ENCODE results near the gene UACA. TPM values are rescaled to one million over a fixed set of nuclear protein-coding genes. Genes with fewer than 3 reads are reported as not detected.
"Not testable (repeated sequence)": the region's sequence is repeated elsewhere in the genome, so short reads cannot be mapped to it uniquely, and the experiment has no call there.

The UACA gene
- total RNA-seq, 1 experiment from 2014 or later, result 38.0 TPM

GRCh38 chr15:70664494-70664893 is 98.9 kb downstream of the UACA start:
- Histone ChIP-seq H2BK5ac (ENCODE audit: insufficient read length, low read length) (no peak overlapping the region), H3T11ph (ENCODE audit: low read length) (no peak overlapping the region), H3K14ac (ENCODE audit: insufficient read depth, low read length) (no peak overlapping the region), H3K23me2 (ENCODE audit: insufficient read length, low read depth, low read length, poor library complexity, severe bottlenecking) (no peaks in the 10 kb centered on the region), H2BK12ac (ENCODE audit: insufficient read length, low read depth, low read length) (no peak overlapping the region), H3K79me2 (ENCODE audit: insufficient read depth, low read length) (no peaks in the 10 kb centered on the region), H4K8ac (replicated peaks; ENCODE audit: insufficient read length, low read depth, low read length) (no peak overlapping the region), H2BK15ac (ENCODE audit: low read depth, low read length) (no peak overlapping the region), H3K9me3 (ENCODE audit: control insufficient read depth, low read depth, low read length) (no peaks in the 10 kb centered on the region), H3K23ac (ENCODE audit: insufficient read length, low read depth, low read length) (no peak overlapping the region), H2BK120ac (ENCODE audit: low read depth, low read length, poor library complexity, severe bottlenecking) (no peak overlapping the region), H3K27me3 (ENCODE audit: insufficient read depth, low read length) (no peaks in the 10 kb centered on the region), H2BK20ac (ENCODE audit: low read depth, low read length, poor library complexity, severe bottlenecking) (no peak overlapping the region), H3K9ac (ENCODE audit: extremely low read depth, insufficient read length, low read length) (no peak overlapping the region), H2AK5ac (ENCODE audit: insufficient read length, low read length) (no peak overlapping the region), H4K91ac (ENCODE audit: insufficient read length, low read depth, low read length) (no peak overlapping the region), H3K56ac (ENCODE audit: insufficient read length, low read depth, low read length) (no peak overlapping the region), H3K4me1 (ENCODE audit: insufficient read depth, low read length) (no peaks in the 10 kb centered on the region; the same call in 1 of the 2 replicates), H3K4me2 (ENCODE audit: insufficient read depth, insufficient read length, low read length) (no peak overlapping the region), H3K18ac (ENCODE audit: insufficient read length, low read depth, low read length) (no peak overlapping the region), H2AFZ (ENCODE audit: low read length) (no peak overlapping the region), H4K5ac (ENCODE audit: insufficient read length, low read depth, low read length) (no peak overlapping the region), H3K27ac (ENCODE audit: insufficient read length, low read depth, low read length) (no peak overlapping the region), H3K4ac (ENCODE audit: low read depth, low read length) (no peak overlapping the region), H3K79me1 (ENCODE audit: insufficient read depth, low read depth, low read length, poor library complexity, severe bottlenecking) (no peaks in the 10 kb centered on the region), H4K20me1 (ENCODE audit: control insufficient read depth, insufficient read depth, insufficient read length) (no peaks in the 10 kb centered on the region)
- no peak for TF ChIP-seq CTCF (conservative IDR thresholded peaks at IDR 0.05)
- no peak overlapping the region for H3K27ac Mint-ChIP-seq
- H3K27me3 Mint-ChIP-seq (ENCODE audit: low read depth), result no peaks in the 10 kb centered on the region
- no CpG with 5 or more reads among the region's 4 CpGs for WGBS (ENCODE audit: extremely low coverage, insufficient read length, low lambda C conversion rate)
- H3K4me1 Mint-ChIP-seq, result peaks cover 10 to 11% of the 10 kb centered on the region in 2 experiments
- no peak for DNase-seq
- no peak overlapping the region for H3K4me3 Mint-ChIP-seq
- no peaks in the 10 kb centered on the region for H3K9me3 Mint-ChIP-seq
- peaks cover 0 to 4% (median 0%) of the 10 kb centered on the region in 3 experiments; a peak in 5 of 7 replicates for H3K36me3 Mint-ChIP-seq (ENCODE audit: insufficient read depth in 1 of 3, low read depth in 3 of 3)

DNA sequence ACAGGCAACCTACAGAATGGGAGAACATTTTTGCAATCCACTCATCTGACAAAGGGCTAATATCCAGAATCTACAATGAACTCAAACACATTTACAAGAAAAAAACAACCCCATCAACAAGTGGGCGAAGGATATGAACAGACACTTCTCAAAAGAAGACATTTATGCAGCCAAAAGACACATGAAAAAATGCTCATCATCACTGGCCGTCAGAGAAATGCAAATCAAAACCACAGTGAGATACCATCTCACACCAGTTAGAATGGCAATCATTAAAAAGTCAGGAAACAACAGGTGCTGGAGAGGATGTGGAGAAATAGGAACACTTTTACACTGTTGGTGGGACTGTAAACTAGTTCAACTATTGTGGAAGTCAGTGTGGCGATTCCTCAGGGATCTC is 100.3 kb downstream of the UACA start:
- H3K27ac Mint-ChIP-seq; H2BK15ac ChIP-seq (ENCODE audit: low read depth, low read length); H3K4me1 ChIP-seq (ENCODE audit: insufficient read depth, low read length); H2BK20ac ChIP-seq (ENCODE audit: low read depth, low read length, poor library complexity, severe bottlenecking); H2AFZ ChIP-seq (ENCODE audit: low read length); H3K23me2 ChIP-seq (ENCODE audit: insufficient read length, low read depth, low read length, poor library complexity, severe bottlenecking); H4K20me1 ChIP-seq (ENCODE audit: control insufficient read depth, insufficient read depth, insufficient read length); H4K8ac ChIP-seq (replicated peaks; ENCODE audit: insufficient read length, low read depth, low read length); DNase-seq; H3K36me3 Mint-ChIP-seq (ENCODE audit: insufficient read depth in 1 of 3, low read depth in 3 of 3); H3K79me1 ChIP-seq (ENCODE audit: insufficient read depth, low read depth, low read length, poor library complexity, severe bottlenecking); H3K4me3 Mint-ChIP-seq; H3K79me2 ChIP-seq (ENCODE audit: insufficient read depth, low read length); H3K4me2 ChIP-seq (ENCODE audit: insufficient read depth, insufficient read length, low read length); H2BK120ac ChIP-seq (ENCODE audit: low read depth, low read length, poor library complexity, severe bottlenecking); H3K56ac ChIP-seq (ENCODE audit: insufficient read length, low read depth, low read length); H2BK12ac ChIP-seq (ENCODE audit: insufficient read length, low read depth, low read length); H4K5ac ChIP-seq (ENCODE audit: insufficient read length, low read depth, low read length); H3T11ph ChIP-seq (ENCODE audit: low read length); H2BK5ac ChIP-seq (ENCODE audit: insufficient read length, low read length); H3K18ac ChIP-seq (ENCODE audit: insufficient read length, low read depth, low read length); H3K27me3 ChIP-seq (ENCODE audit: insufficient read depth, low read length); H3K27ac ChIP-seq (ENCODE audit: insufficient read length, low read depth, low read length); H3K9ac ChIP-seq (ENCODE audit: extremely low read depth, insufficient read length, low read length); H3K9me3 ChIP-seq (ENCODE audit: control insufficient read depth, low read depth, low read length); H3K27me3 Mint-ChIP-seq (ENCODE audit: low read depth); H3K9me3 Mint-ChIP-seq; H4K91ac ChIP-seq (ENCODE audit: insufficient read length, low read depth, low read length); H2AK5ac ChIP-seq (ENCODE audit: insufficient read length, low read length); H3K4ac ChIP-seq (ENCODE audit: low read depth, low read length); H3K14ac ChIP-seq (ENCODE audit: insufficient read depth, low read length); H3K23ac ChIP-seq (ENCODE audit: insufficient read length, low read depth, low read length): not testable (repeated sequence)
- WGBS (ENCODE audit: extremely low coverage, insufficient read length, low lambda C conversion rate), result no CpG with 5 or more reads among the region's 3 CpGs
- H3K4me1 Mint-ChIP-seq, result peaks cover 10 to 11% of the 10 kb centered on the region in 2 experiments

All from H9 (cell line).